Esophagus (tissue), 2 donors: Measurements from ENCODE around the gene NOXA1. TPM values are rescaled to one million over a fixed set of nuclear protein-coding genes. Genes with fewer than 3 reads are reported as not detected.

Source experiments
- H3K27ac ChIP-seq, 2 donors: one replicate each; pipeline ENCODE4 v1.5.1; 2013; ENCODE audit warnings: low read depth in 2 of 2, mild to moderate bottlenecking in 2 of 2, inconsistent platforms in 1 of 2, low read length in 1 of 2, moderate library complexity in 1 of 2
- H3K27me3 ChIP-seq, 2 donors: one replicate each; pipeline ENCODE4 v1.6.1; 2013; ENCODE audit warnings: low read length in 2 of 2, control low read depth in 1 of 2, mild to moderate bottlenecking in 1 of 2; ENCODE audit not compliant: insufficient read depth in 2 of 2, control insufficient read depth in 1 of 2
- H3K36me3 ChIP-seq, 2 donors: one replicate each; pipeline ENCODE4 v1.6.1; 2013; ENCODE audit warnings: low read length in 1 of 2; ENCODE audit not compliant: control insufficient read depth in 2 of 2, insufficient read depth in 2 of 2
- H3K4me1 ChIP-seq, 2 donors: one replicate each; pipeline ENCODE4 v1.6.1; 2013; ENCODE audit warnings: low read length in 1 of 2; ENCODE audit not compliant: control insufficient read depth in 2 of 2, insufficient read depth in 2 of 2
- H3K4me3 ChIP-seq, 2 donors: one replicate each; pipeline ENCODE4 v1.5.1; 2013; ENCODE audit warnings: low read length in 2 of 2, mild to moderate bottlenecking in 2 of 2, low read depth in 1 of 2, moderate library complexity in 1 of 2
- H3K9me3 ChIP-seq, 2 donors: one replicate each; pipeline ENCODE4 v1.6.1; 2013; ENCODE audit warnings: mild to moderate bottlenecking in 2 of 2, low read depth in 1 of 2, low read length in 1 of 2, moderate library complexity in 1 of 2; ENCODE audit not compliant: control insufficient read depth in 2 of 2, insufficient read depth in 1 of 2
- WGBS, 2 donors: extraction: QIAGEN DNeasy Blood & Tissue Kit; methylation state at CpG; one replicate each; pipeline ENCODE4 v1.1.7; 2013; 5-methylcytosine and 5-hydroxymethylcytosine counted together
- polyA plus RNA-seq, 2 donors: library from polyadenylated mRNA; stranded (reverse); fragments of 200-250 nt; gene quantifications; one replicate each; pipeline ENCODE4 v1.2.3, GENCODE V29; 2013
- donor health status: healthy with polysubstance abuse.
- donor health status: Bipolar disorder and iron deficiency.

NOXA1 gene
- polyA plus RNA-seq, 2 donors: 6.5 to 14.3 TPM

DNA sequence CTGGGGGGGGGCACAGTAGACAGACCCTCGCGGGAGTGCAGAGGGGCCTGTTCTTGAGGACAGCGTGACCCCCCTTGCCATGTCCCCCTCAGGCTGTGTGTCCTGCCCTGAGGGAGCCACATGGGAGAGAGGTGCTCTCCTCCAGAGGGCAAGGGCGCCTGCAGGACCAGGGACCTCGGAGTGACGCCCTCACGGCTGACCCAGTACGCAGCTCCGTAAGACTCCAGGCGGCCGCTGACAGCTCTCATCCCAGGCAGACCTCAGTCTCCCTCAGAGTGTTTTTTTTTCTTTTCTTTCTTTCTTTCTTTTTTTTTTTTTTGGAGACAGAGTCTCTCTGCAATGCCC is 27.6 kb upstream of the NOXA1 start:
- 86 to 90% methylated on average over 11 of the region's 11 CpGs for WGBS, 2 donors
- Histone ChIP-seq H3K27me3 (no peaks in the 10 kb centered on the region), H3K4me3 (no peak overlapping the region), H3K4me1 (no peaks in the 10 kb centered on the region), H3K9me3 (no peaks in the 10 kb centered on the region), H3K27ac (no peak overlapping the region), H3K36me3 (peaks cover 2 to 8% of the 10 kb centered on the region in 2 donors)

GRCh38 chr9:137396227-137396626 is 27.0 kb upstream of the NOXA1 start:
- 90 to 92% methylated on average over 15 of the region's 15 CpGs for WGBS, 2 donors

DNA sequence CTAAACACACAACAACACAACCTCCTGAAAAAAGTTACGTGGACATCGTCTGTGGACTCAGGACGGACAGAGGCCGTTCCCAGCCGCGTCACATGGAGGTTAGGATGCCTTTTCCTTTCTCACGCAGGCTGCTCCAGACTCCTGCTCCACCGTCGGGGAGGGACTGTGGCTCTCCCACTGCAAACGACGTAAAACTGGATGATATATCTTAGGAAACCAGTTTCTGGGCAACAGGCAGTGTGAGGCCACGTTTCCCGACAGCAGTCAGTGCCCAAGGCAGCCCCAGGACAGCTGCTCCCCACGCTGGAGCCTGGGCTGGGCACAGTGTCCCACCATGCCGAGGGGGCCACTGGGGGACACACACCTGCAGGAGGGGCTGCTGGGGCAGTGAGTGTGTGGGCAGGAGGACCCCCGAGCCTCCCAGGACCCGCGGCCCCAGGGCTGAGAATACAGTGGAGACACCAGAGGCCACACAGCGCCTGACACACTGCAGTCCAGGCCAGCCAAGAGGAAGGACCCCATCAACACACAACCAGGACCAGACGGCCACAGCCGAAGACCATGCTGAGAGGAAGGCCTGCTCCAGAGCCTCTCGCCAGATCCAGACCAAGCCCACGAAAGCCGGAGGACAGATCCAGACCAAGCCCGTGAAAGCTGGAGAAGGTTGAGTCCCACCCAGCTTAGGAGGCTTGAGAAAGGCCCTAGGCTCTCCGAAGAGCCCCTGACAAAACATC is 26.4 kb upstream of the NOXA1 start:
- H3K27ac ChIP-seq: no peak overlapping the region
- H3K4me1 ChIP-seq: no peaks in the 10 kb centered on the region
- no peaks in the 10 kb centered on the region for H3K9me3 ChIP-seq
- peaks cover 2 to 4% of the 10 kb centered on the region in 2 donors for H3K36me3 ChIP-seq
- H3K27me3 ChIP-seq: no peaks in the 10 kb centered on the region
- H3K4me3 ChIP-seq: no peak overlapping the region
- 92 to 95% methylated on average over 26 of the region's 26 CpGs for WGBS, 2 donors

More at GRCh38 chr9:137396227-137396626, 27.0 kb upstream of the NOXA1 start:
- no peaks in the 10 kb centered on the region for H3K9me3 ChIP-seq
- peaks cover 2 to 5% of the 10 kb centered on the region in 2 donors for H3K36me3 ChIP-seq
- H3K27ac ChIP-seq: no peak overlapping the region
- no peaks in the 10 kb centered on the region for H3K27me3 ChIP-seq
- no peak overlapping the region for H3K4me3 ChIP-seq
- H3K4me1 ChIP-seq: no peaks in the 10 kb centered on the region

GRCh38 chr9:137397675-137398423 is 25.3 kb upstream of the NOXA1 start:
- no peaks in the 10 kb centered on the region for H3K4me1 ChIP-seq
- H3K27me3 ChIP-seq: no peaks in the 10 kb centered on the region
- no peaks in the 10 kb centered on the region for H3K9me3 ChIP-seq
- 88 to 90% methylated on average over 20 of the region's 20 CpGs for WGBS, 2 donors
- no peak overlapping the region for H3K4me3 ChIP-seq
- H3K36me3 ChIP-seq: peaks cover 2 to 4% of the 10 kb centered on the region in 2 donors
- no peak overlapping the region for H3K27ac ChIP-seq

GRCh38 chr9:137398561-137399468 is 24.4 kb upstream of the NOXA1 start:
- Histone ChIP-seq H3K27ac (no peak overlapping the region), H3K36me3 (peaks cover 2 to 4% of the 10 kb centered on the region in 2 donors), H3K9me3 (no peaks in the 10 kb centered on the region), H3K27me3 (no peaks in the 10 kb centered on the region), H3K4me1 (no peaks in the 10 kb centered on the region), H3K4me3 (no peak overlapping the region)
- 96% methylated on average over 60 of the region's 60 CpGs for WGBS, 2 donors

DNA sequence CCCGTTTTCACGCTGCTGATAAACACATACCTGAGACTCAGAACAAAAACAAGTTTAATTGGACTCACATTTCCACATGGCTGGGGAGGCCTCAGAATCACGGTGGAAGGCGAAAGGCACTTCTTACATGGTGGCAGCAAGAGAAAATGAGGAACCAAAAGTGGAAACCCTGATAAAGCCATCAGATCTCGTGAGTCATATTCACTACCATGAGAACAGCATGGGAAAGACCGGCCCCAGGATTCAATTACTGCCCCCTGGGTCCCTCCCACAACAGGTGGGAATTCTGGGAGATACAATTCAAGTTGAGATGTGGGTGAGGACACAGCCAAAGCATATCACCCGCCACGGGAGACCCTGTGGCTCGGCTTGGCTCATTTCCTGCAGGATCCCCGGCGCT is 20.4 kb upstream of the NOXA1 start:
- Histone ChIP-seq H3K36me3 (peaks cover 0 to 2% of the 10 kb centered on the region in 2 donors), H3K9me3 (no peaks in the 10 kb centered on the region), H3K27me3 (no peaks in the 10 kb centered on the region), H3K4me1 (peaks cover 3 to 10% of the 10 kb centered on the region in 2 donors), H3K27ac (no peak overlapping the region), H3K4me3 (no peak overlapping the region)
- WGBS, 2 donors: 88 to 89% methylated on average over 11 of the region's 11 CpGs

- no peaks in the 10 kb centered on the region for H3K36me3 ChIP-seq
- 95 to 97% methylated on average over 15 of the region's 15 CpGs for WGBS, 2 donors
- H3K27ac ChIP-seq: no peak overlapping the region
- H3K27me3 ChIP-seq: no peaks in the 10 kb centered on the region
- H3K4me3 ChIP-seq: no peak overlapping the region
- H3K4me1 ChIP-seq: peaks cover 3 to 10% of the 10 kb centered on the region in 2 donors
- no peaks in the 10 kb centered on the region for H3K9me3 ChIP-seq
Measured at GRCh38 chr9:137403269-137403668, 19.9 kb upstream of the NOXA1 start.

GRCh38 chr9:137404961-137405567 is 18.1 kb upstream of the NOXA1 start:
- no peak overlapping the region for H3K4me3 ChIP-seq
- H3K36me3 ChIP-seq: no peaks in the 10 kb centered on the region
- no peaks in the 10 kb centered on the region for H3K27me3 ChIP-seq
- no peaks in the 10 kb centered on the region for H3K9me3 ChIP-seq
- WGBS, 2 donors: 95 to 96% methylated on average over 24 of the region's 24 CpGs
- no peak overlapping the region for H3K27ac ChIP-seq
- H3K4me1 ChIP-seq: peaks cover 3 to 10% of the 10 kb centered on the region in 2 donors

DNA sequence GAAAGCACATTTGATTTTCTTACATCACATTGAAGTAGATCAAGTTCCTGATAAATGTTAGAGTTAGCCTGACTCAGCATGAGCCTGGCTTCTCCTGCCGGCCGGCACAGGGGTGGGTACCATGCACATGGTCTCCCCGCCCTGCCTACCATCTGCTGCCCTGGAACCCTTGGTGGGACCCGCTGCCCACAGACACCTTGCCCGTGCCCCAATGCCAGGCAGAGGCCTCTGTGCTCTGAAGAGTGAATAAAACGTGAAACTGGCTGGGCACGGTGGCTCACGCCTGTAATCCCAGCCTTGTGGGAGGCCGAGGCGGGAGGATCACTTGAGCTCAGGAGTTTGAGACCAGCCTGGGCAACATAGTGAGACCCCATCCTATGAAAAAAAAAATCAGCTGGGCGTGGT is 17.5 kb upstream of the NOXA1 start:
- H3K27me3 ChIP-seq: no peaks in the 10 kb centered on the region

More for the DNA sequence above, 17.5 kb upstream of the NOXA1 start:
- 93 to 95% methylated on average over 11 of the region's 11 CpGs for WGBS, 2 donors
- no peaks in the 10 kb centered on the region for H3K36me3 ChIP-seq
- no peak overlapping the region for H3K4me3 ChIP-seq
- no peak overlapping the region for H3K27ac ChIP-seq
- peaks cover 3 to 10% of the 10 kb centered on the region in 2 donors for H3K4me1 ChIP-seq
- H3K9me3 ChIP-seq: no peaks in the 10 kb centered on the region
